GM18951 (cell line): ENCODE measurements around the gene PTPRJ.
"Not testable (repeated sequence)": the region's sequence is repeated elsewhere in the genome, so short reads cannot be mapped to it uniquely, and the experiment has no call there.

ENCODE experiments used
- POLR2A ChIP-seq: IDR thresholded peaks from 4 replicates; pipeline ENCODE4 v1.6.1; 2011; ENCODE audit warnings: mild to moderate bottlenecking; ENCODE audit not compliant: insufficient read length, insufficient read depth; ENCODE audit errors: extremely low read depth
- in situ Hi-C: fragments of 300-500 bp; cut with MboI; formaldehyde crosslinking; loops from one replicate; pipeline ENCODE4 v1.12.0; 2022; ENCODE audit warnings: low sequenced_read_pairs, mixed read lengths, inconsistent platforms; ENCODE audit not compliant: unreplicated experiment

PTPRJ gene

DNA sequence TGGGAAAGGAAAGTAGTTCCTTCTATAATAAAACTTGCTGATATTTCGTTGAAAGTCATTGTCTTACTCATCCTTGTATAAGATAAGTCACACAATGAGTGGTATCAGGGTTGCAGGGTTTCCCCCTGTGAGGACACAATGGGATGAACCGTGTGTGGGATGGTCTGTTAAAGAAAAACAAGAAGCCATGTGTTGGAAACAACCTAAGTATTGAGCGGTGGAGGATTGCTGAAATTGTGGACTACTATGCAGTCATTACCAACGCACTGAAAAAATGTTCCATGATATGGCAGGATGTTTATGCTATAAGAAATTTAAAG lies 28.6 kb downstream of the PTPRJ start:
- TF ChIP-seq POLR2A = no peak
- in situ Hi-C loops = no loop called here

DNA sequence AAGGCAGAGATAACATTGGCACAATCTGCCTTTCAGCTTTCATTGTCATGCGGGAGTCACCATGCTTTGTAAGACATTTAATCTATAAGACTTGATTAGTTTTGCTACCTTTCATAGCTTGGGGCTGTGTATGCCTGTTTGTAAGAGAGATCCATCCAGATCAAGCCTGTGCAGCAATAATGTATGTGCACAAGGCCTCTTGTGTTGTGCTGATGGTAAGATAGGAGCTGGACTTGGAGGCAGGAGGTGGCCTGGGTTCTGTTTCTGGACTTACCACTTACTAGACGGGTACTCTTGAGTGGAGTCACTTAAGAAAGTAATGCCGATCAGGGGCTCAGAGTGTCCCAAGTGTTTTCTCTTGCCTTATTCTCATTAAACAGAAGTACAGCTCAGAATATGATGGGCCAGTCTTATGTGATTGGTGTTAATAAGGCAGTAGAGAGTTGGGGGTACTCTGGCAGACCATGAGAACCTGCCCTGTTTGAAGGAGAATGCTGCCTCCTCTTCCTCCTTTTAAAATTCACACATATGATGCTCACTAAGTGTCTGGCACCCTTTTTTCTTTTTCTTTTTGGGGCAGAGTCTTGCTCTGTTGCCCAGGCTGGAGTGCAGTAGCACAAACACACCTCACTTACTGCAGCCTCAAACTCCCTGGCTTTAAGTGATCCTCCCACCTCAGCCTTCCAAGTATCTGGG lies 30.9 kb downstream of the PTPRJ start:
- in situ Hi-C loops = no loop called here
- no peak for TF ChIP-seq POLR2A

DNA sequence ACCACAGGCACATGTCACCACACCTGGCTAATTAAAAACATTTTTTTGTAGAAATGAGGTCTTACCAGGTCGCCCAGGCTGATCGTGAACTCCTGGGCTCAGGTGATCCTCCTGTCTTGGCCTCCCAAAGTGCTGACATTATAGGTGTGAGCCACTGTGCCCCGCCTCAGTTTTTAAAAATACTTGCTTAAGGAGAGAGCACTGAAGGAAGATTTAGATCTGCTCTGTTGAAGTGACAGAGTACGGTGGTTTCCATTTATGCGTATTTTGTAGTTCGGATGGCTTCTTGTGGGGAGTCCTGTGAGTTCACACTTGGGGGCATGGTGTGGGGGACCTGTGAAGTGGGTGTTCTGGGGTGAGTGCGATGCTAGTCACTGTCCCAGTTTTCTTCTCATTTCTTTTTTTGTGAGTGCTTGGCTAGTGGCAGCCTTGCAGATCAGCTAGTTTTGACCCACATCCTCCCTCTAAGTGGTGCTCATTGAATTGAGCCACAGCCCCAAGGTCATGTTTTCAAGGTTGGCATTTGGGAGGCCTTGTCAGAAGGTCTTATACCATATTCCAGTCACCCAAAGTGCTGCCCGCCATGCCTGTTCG lies 31.5 kb downstream of the PTPRJ start:
- in situ Hi-C loops = no loop called here

DNA sequence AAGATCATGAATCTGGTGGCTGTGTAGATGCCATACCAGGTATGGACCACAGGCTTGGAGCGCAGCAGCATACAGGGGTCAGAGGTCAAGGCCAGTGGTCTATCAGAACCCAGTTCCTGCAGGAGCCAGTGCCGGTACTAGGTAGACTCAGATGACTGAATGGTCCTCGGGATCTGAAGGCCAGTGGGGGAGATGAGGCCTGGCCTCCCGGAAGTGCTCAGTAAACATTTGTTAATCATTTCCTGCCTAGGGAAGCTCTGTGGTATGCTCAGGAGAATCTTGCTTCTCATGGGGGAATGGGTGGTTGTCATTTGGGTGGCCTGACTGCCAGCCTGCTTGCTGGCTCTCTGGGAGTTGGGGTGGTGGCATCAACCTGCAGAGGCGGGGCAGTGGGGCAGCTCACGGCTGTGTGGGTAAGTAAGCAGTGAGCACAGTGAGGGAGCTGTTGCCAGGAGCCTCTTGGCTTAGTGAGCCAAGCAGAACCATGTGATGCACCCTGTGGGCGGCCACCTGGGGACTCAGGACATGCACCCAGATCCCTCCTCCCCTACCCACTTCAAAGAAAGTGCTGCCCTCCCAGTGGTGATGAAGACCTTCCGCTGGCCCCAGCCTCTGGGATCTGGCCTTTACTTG lies 33.0 kb downstream of the PTPRJ start:
- TF ChIP-seq POLR2A = peak; percentile 50
- in situ Hi-C loops = no loop called here

More for the DNA sequence above, 31.5 kb downstream of the PTPRJ start:
- no peak for TF ChIP-seq POLR2A

DNA sequence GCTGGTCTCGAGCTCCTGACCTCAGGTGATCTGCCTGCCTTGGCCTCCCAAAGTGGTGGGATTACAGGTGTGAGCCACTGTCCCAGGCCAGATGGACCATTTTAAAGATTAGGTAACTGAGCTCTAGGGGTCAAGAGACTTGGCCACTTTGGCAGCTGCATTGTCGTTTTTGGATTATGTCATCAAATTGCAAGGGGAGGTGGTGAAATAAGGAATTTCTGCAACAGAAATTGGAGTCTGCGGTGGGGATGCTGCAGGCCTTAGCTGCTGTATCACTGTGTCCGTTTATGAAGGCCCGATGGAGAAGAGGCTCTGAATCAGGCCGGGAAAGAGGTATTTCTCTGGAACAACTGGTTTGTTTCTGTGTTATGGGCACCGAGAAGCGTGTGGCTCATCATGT lies 34.6 kb downstream of the PTPRJ start:
- in situ Hi-C loops = no loop called here
- no peak for TF ChIP-seq POLR2A

DNA sequence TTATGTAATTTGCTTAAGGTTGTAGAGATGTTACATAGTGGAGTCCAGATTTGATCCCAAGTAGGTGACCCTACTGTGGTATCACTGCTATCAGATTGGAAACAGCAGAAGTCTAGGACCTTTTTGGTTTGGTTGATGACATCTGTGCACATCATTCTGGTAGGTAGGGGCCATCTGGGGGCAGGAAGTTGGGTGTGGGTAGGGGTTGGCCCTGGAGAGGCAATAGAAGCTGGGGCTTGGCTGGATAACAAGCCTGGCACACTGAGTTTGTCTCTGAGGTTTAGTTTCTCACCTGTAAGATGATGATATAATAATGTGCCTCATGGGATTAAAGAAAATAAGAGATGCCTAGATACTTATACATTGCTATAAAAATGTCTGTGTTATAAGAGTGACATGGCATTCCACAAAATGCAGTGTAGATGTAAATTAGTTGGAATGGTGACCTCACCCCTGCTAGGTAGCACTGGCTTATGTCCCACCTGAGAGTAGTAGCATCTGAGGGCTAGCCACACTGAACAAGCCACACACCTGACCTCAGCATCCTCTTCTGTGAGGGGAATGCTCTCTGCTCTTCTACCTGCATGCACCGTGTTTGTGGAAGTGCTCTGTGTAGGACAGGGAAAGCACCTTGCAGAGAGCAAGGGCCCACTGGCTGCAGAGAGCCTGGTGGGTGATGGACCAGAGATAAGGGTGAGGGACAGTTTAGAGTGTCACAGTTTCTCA lies 36.9 kb downstream of the PTPRJ start:
- in situ Hi-C loops = no loop called here
- no peak for TF ChIP-seq POLR2A

DNA sequence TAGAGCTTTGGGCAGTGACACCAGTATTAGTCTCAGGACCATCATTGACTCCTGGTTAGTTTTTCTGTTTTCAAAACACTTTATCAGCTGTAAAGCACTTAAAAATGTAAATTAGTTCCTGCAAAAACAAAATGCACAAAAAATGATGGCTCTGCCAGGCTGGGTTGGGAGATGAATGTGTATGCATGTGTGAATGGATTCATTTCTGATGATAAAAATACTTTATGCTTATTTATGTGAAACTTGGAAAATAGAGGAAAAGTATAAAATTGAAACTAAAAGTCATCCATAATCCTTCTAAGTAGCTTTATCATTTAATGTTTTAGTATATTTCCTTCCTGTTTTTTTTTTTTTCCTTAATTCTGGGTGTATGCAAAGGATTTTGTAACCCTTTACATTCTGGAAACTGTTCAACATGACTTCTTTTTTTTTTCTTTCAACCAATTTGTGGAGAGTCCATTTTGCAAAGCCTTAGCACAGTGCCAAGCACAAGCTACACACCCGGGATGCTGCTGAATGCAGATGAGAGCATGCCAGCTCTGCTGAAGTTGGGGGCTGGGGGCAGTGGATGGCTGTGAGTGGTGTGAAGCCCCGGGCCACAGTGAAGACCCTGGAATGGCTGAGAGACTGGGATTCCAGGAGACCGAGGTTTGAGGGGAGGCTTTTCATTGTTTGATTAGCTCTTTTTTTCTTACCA lies 37.6 kb downstream of the PTPRJ start:
- in situ Hi-C loops = no loop called here
- TF ChIP-seq POLR2A = no peak

DNA sequence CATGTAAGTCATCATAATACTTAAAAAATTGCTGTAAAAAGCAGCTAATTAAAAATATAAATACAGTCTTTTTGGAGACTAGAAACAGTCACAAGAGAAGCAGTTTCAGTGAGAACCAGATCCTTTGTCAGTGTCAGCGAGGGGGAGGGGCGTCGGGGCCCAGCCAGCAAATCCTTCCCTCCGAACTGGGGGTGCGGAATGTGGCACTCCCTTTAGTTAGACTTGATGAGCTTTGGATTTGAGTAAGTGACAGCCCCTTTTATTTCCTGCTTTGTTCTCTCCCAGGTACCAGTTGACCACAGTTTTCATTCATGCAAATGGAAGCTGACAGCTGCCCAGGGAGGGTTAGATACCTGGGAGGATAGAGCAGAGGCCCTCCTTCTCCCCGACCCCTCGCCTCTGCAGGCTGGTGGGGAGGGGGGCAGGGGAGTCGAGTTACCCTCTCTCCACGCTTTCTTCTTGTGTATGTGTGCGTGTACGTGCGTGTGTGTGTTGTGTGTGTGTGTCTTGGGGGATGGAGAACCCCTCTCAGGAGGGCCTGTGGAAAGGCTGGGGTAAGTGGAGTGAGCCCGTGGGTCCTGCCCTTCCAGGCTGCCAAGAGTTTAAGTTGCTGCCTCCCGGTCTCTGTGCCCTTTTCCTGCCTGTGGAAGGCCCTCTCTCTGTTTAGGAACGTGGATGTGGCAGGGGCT lies 38.3 kb downstream of the PTPRJ start:
- in situ Hi-C loops = no loop called here

DNA sequence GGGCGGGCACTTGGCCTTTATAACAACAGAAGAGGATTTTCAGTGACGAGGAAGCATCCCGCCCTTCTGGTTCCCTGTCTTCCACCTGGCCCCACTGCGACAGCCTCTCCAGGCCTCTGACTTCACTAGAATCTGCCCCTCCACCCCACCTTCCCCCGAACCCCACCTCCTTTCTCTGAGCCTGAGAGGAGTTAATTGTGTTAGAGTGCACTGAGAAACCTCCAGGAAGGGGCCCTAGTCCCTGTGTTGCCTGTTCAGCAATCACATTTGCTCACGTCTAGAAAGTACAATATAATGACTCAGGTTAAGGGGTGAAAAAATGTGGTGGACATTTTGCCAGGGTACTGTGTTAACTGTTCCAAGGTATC lies 38.8 kb downstream of the PTPRJ start:
- in situ Hi-C loops = no loop called here

More for the DNA sequence above, 38.3 kb downstream of the PTPRJ start:
- TF ChIP-seq POLR2A = no peak

DNA sequence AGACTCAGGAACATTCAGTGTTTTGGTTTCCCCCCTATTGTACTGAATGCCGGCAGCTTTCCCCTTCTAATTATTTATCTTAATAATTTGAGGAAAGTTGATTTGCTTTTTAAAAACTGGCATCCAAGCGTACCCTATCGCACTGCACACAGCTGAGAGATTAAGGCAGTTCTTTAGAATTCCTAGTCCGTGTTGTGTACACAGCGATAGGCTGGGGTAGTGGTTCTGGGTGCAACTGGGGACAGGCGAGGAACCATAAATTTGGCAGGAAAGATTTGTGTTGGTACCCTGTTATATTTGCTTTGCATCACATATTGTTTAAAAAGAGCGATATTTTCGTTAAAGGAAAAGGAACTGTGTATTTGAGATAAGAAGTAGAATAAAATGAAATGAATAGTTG lies 39.2 kb downstream of the PTPRJ start:
- in situ Hi-C loops = no loop called here
- no peak for TF ChIP-seq POLR2A

More for the DNA sequence above, 38.8 kb downstream of the PTPRJ start:
- TF ChIP-seq POLR2A = no peak

DNA sequence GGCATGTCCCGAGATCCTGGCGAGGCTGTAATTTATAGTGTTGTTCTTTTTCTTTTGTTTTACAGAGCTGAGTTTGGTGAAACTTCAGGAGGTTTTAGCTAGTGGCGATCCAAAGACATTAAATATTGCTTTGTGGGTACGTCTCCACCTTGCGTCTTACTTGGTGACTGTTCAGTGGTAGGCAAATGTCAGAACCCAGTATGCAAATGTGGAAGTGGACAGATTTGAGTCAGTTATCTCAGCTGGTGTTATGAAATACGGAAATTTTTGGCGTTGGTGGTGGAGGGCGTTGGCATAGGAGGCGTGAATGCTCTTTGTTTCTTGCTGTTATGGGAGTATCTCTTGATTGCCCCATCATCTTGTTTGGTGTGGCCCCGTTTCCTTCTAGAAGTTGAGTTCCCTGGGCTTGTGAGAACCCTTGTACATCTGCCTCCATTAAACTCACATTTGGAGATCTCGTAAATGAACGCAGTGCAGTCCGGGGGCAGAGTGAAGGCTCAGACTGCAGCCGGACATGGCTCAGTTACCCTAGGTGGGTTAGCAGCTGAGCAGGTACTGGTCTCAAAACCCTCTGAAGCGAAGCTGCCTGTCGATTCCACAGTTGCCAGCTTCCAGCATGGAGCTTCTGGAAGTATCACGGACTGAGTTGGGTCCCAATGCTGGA lies 39.9 kb downstream of the PTPRJ start:
- no peak for TF ChIP-seq POLR2A
- in situ Hi-C loops = no loop called here

DNA sequence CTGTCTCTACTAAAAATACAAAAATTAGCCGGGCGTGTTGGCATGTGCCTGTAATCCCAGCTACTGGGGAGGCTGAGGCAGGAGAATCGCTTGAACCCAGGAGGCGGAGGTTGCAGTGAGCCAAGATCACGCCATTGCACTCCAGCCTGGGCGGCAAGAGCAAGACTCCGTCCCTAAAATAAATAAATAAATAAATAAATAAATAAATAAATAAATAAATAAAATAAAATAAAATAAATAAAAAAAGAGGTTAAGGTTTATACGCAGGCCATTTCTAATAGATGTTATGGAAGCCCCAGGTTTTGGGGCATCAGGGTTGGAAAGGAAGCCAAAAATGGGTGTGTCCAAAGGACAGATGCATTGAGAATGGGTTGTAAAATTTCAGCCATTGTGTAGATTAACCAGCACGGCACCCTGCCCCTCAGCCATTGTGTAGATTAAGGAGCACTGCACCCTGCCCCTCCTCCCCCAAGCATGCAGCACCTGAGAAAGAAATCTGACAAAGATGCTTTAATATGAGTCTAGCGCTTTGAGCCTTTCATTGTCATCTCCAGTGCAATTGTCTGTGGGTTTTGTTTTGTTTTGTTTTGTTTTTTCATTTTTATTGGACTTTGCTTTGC lies 41.0 kb downstream of the PTPRJ start:
- in situ Hi-C loops = not testable (repeated sequence)
